Ammon's horn (tissue), 1 donor: ENCODE data around the gene CFAP74.
"Not testable (repeated sequence)": the region's sequence is repeated elsewhere in the genome, so short reads cannot be mapped to it uniquely, and the experiment has no call there.

Experiments
- DNase-seq: peaks from one replicate; pipeline ENCODE4 v3.0.0-alpha.2; 2016; ENCODE audit warnings: low spot score

Gene CFAP74

GRCh38 chr1:1987142-1987510, 16.5 kb downstream of the CFAP74 start:
- DNase-seq = no peak

GRCh38 chr1:1986451-1987141, 17.0 kb downstream of the CFAP74 start:
- DNase-seq = no peak

GRCh38 chr1:1985375-1986050, 18.1 kb downstream of the CFAP74 start:
- no peak for DNase-seq

- DNase-seq = no peak
Measured at GRCh38 chr1:1984560-1985070, 19.0 kb downstream of the CFAP74 start.

GRCh38 chr1:1982379-1983232, 21.0 kb downstream of the CFAP74 start:
- no peak for DNase-seq

GRCh38 chr1:1981631-1982327, 21.8 kb downstream of the CFAP74 start:
- DNase-seq = not testable (repeated sequence)

- DNase-seq = no peak
Measured at GRCh38 chr1:1981142-1981500, 22.5 kb downstream of the CFAP74 start.

- no peak for DNase-seq
Measured at GRCh38 chr1:1980467-1981141, 23.0 kb downstream of the CFAP74 start.

GRCh38 chr1:1979482-1980165, 24.0 kb downstream of the CFAP74 start:
- no peak for DNase-seq

- not testable (repeated sequence) for DNase-seq
Measured at GRCh38 chr1:1978690-1979481, 24.7 kb downstream of the CFAP74 start.

GRCh38 chr1:1978108-1978507, 25.5 kb downstream of the CFAP74 start:
- no peak for DNase-seq

GRCh38 chr1:1976031-1976430, 27.6 kb downstream of the CFAP74 start:
- DNase-seq = no peak

GRCh38 chr1:1975535-1975934, 28.1 kb downstream of the CFAP74 start:
- no peak for DNase-seq

- DNase-seq = no peak
Measured at GRCh38 chr1:1974834-1975233, 28.8 kb downstream of the CFAP74 start.

- no peak for DNase-seq
Measured at GRCh38 chr1:1973716-1974642, 29.6 kb downstream of the CFAP74 start.

GRCh38 chr1:1972976-1973715, 30.4 kb downstream of the CFAP74 start:
- DNase-seq = no peak

GRCh38 chr1:1971688-1972087, 31.9 kb downstream of the CFAP74 start:
- DNase-seq = no peak

GRCh38 chr1:1971017-1971416, 32.6 kb downstream of the CFAP74 start:
- no peak for DNase-seq
